Activated CD4-positive, alpha-beta T cell treated with anti-CD3 and anti-CD28 coated beads, Interleukin-2, amount 50 U/mL, for 4 hours (primary cell): ENCODE results near the gene PUM1.

Experiments
- DNase-seq, 2 experiments: peaks; one replicate each; pipeline ENCODE4 v3.0.0-alpha.2; 2020

The PUM1 gene

DNA sequence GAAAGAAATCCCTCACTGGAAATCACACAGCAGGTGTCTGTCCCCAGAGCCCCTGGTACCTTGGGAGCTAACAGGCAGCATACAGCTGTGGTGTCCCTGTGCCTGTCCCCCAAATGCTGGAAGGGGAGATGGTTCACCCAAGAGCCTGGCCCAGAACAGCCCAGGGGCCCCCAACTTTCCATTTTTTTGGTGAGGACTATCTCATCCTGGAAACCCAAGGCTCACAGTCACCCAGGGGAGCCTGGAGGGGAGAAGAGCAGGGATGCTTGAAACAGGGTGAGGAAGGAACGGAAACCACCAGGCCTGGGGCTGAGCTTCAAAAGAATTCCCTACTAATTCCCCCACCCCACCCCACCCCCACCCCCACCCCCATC lies 160.6 kb downstream of the PUM1 start:
- DNase-seq, result no peak

GRCh38 chr1:30904191-30904961 lies 161.1 kb downstream of the PUM1 start:
- no peak for DNase-seq

DNA sequence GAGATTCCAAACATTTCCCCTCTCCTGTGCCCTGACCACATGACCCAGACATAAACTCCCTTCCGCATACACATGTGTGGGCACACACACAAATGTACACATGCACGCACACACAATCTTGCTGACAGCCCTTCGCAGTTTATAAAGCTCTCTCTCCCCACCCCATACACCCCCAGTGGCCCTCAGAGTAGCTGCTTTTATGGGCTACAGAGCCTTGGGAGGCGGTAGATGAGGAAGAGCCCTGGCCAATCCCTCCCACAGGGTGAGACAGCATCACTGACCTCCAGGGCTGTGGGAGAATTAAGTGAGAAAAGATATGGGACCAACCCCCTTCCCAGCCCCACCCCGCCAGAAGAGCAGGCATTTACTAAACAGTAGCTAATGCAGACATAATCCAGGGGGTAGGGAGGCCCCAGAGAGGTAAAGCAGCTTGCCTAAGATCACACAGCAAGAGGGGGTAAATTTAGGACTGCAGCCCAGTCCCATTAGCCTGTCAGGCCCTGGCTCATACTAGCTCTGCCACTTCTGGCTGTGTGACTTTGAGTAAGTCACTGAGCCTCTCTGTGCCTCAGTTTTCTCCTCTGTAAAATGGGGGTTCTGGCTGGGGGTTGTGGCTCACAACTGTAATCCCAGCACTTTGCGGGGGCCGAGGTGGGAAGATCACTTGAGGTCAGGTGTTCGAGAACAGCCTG lies 162.0 kb downstream of the PUM1 start:
- DNase-seq, result no peak

- DNase-seq, result no peak
Observed at GRCh38 chr1:30902593-30903290, 162.8 kb downstream of the PUM1 start.

DNA sequence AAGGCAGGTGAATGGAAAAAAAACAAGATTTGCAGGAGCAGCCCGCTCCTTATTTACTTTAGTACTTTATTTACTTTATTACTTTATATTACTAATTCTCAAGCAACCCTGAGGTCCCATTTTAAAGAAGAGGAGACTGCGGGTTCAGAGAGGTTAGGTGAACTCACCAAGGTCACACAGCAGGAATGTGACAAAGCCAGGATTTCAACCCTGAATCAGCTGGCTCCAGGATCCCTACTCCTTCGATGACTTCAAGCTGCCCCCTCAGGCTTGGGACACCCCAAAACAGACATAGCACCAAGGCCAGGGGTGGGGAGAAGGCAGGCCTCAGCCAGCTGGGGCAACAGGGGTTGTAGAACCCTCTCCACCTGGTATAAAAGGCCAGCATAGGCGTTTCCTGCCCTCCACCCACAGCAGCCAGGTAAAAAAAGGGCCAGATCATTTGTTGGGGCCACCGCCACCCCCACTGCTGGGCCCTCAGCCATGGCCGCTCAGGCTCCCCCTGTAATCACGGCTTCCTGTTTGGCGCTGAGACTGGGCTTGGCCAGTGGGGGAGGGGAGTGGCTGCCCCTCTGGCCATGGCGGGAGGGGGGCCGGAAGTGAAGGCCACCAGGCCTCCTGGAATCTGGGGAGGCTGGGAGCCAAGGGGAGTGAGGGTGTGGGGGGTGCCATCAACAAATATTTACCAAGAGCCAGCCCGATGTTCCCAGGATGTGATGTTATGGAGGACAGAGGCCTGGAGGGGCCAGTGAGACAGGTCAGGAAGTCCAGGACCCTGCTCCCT lies 163.5 kb downstream of the PUM1 start:
- no peak for DNase-seq

DNA sequence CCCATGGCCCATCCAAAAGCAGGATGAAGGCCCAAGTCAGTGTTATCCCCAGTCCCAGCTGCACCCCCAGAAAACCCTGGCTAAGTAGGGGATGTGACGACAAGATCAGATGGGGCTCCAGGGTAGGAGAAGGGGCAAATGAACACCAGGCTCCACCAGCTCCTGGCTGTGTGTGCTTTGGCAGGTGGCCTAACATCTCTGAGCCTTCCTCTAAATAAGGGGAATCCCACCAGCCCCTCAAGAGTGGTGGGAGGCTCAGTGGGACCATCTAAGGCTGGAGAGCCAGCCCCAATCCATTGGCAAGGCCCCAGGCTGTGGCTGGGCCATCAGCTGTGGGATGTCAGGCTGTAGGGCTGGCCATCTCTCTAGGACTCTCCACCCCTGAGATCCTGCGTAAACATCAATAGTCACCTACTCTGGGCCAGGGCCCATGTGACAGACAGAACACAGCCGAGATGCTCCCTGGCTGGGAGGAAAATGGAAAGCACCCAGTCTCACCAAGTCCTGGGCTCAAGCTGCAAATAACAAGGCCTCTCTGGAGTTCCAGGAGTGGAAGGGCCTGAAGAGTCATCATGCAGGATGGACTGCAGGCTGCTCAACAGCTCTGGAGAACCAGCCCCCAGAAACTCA lies 164.5 kb downstream of the PUM1 start:
- no peak for DNase-seq

DNA sequence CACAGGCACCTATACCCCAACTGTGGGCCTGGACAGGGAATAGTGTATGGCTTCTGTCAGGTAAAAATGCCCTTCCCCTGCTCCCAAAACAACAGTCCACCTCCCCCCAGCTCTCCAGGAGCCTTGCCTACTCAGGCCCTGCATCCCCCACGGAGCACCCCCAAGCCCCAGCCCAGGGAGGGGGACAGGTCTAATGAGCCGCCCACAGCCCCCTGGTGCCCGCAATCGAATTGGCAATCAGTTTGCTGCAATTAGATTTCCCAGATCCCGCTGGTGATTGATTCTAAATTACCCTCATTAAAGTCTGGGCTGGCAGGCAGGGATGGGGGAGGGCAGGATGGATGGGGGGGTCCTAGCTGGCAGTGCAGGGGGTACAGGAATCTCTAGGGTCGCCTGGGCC lies 165.0 kb downstream of the PUM1 start:
- no peak for DNase-seq

GRCh38 chr1:30899577-30900389 lies 165.7 kb downstream of the PUM1 start:
- DNase-seq, result no peak

GRCh38 chr1:30898031-30898815 lies 167.3 kb downstream of the PUM1 start:
- DNase-seq, result no peak

- no peak for DNase-seq
Observed at GRCh38 chr1:30896905-30897304, 168.6 kb downstream of the PUM1 start.

GRCh38 chr1:30895944-30896660 lies 169.4 kb downstream of the PUM1 start:
- DNase-seq, result no peak

DNA sequence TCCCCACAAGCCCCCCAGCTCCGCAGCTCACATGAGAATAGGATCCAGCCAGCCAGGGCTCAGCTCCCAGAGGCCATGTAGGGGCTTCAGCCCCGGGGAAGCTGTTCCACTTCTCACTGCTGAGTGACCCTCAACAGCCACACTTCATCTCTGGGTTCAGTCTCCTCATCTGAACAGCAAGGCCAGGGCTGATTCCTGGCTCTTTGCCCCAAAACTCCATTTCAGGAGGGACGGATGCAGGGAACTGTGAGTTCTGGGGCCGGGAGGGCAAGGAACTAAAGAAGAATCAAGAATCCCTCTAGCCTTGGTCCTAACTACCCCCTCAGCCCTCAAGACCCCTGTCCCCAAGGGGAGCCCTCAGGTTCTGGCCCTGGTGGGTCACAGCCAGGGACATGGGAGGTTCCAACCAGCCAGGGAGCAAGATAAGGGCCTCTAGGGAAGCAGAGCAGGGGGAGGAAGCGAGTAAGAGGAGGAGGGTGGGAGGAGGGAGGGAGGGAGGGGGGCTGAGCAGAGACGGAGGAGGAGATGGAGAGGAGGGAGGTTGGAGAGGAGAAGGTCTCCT lies 170.1 kb downstream of the PUM1 start:
- DNase-seq, result no peak

- DNase-seq, result no peak
Observed at GRCh38 chr1:30894508-30894973, 171.0 kb downstream of the PUM1 start.

DNA sequence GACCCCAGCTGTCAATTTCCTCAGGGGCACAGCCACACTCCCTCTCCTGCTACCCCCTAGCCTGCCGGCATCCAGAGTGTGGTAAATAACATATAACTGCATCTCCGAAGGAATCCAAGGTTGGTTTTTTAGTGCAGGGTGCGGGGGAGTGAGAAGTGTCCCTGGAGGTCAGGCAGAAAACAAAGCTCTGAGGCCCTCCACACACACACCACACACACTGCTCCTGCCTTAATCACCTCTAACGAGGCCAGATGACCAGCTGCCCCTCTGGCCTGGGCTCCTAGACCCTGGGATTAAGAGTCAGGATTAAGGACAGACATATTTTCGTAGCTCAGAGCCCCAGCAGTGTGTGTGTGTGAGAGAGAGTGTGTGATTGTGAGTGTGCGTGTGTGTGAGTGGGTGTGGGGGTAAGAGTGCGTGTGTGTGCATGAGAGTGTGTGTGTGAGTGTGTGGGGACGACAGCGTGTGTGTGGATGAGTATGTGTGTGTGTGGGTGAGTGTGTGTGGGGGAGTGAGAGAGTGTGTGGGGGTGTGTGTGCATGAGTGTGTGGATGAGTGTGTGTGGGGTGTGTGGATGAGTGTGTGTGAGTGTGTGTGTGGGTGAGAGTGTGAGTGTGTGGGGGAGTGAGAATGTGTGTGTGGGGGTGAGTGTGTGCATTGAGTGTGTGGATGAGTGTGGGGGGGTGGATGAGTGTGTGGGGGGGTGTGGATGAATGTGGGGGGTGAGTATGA lies 171.6 kb downstream of the PUM1 start:
- DNase-seq, result no peak

DNA sequence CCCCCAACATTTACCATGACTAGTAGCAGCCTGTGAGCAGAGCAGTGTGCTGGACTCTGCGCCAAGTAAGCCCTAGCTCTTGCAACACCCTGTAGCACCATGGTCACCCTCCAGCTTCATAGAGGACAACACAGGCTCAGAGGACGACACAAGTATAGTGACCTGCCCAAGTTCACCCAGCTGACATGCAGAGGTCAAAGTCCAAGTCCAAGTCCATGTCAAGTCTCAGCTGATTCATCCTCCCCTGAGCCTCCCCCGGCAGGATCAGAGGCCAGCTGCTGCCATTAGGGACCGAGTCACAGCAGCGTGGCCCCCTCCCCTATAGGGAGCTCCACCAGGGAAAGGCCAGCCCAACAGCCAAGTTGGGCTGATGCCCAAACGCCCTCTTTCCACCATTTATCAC lies 172.8 kb downstream of the PUM1 start:
- DNase-seq, result no peak

DNA sequence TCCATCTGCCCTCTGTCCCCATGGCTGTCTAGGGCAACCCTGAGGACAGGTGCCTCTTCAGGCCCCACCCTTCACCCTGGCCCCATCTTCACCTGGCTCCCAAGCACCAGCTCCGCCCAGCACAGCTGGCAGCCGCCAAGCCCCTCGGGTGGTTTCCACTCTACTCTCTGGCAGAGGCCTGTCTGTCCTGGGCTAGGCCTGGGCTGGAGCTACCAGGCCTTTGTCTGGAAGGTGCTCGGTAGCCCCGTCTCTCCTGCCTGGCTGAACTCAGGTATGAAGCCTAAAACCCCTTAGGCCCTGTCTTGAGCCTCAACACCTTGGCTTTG lies 174.3 kb downstream of the PUM1 start:
- DNase-seq, result no peak

DNA sequence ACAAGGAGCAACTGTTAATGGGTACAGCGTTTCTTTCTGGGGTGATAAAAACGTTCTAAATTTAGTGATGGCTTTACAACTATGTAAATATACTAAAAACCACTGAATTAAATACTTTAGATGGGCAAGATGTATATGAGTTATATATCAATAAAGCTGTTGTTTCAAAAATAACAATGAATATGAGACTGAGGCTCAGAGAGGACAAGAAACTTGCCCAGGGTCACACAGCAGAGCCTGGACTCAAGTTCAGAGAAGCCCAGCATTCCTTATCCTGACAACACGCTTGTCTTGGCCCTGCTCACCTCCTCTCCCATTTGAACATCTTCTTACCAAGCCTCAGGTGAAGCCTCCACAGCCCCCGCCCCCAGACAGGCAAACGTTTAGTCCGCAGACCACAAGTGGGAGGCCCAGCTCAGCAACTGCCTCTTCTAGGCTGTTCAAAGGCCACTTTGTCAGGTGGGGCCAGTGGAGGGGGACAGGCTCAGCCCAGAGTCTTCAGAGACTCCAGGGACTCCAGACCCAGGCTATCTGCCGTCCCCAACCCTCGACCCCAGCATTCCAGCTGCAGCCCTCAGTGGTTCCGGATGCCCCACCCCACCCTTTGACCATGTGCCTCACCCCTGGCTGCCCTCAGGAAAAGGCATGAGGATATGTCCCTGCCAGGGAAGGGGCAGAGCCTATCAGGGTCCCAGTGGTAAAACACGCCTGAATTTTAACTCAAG lies 174.9 kb downstream of the PUM1 start:
- DNase-seq, result no peak

DNA sequence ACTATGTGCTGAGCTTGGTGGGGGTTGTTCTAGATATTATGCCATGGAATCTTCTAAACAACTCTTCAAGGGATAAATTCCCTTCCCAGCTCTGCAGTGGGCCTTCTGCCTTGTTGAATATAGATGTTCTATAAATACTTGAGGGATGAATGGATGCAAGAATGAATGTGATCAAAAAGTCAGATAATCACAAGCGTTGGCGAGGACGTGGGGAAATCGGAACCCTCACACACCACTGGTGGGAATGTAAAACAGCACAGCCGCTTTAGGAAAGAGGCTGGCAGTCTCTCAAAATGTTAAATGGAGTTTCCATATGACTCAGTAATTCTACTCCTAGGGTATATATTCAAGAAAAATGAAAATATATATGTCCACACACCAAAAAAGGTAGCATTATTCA lies 176.0 kb downstream of the PUM1 start:
- no peak for DNase-seq

- DNase-seq, result no peak
Observed at GRCh38 chr1:30888975-30889374, 176.5 kb downstream of the PUM1 start.
